Fibroblast of lung (primary cell): ENCODE results near the gene WWOX.

Experiments
- CTCF ChIP-seq, 2 donors: IDR thresholded peaks in 1 of 2; conservative IDR thresholded peaks in 1 of 2; 1 replicate in 1 of 2; 2 replicates in 1 of 2; pipeline ENCODE4 v1.5.1; 2011 to 2012; ENCODE audit warnings: low read length in 2 of 2, control low read depth in 1 of 2, inconsistent platforms in 1 of 2, low read depth in 1 of 2, mild to moderate bottlenecking in 1 of 2
- EZH2 ChIP-seq: IDR thresholded peaks from 2 replicates; pipeline ENCODE4 v1.5.1; 2012; ENCODE audit warnings: low read length, control low read depth, mild to moderate bottlenecking; ENCODE audit errors: missing control alignments

GRCh38 chr16:78375055-78375679 is 275.7 kb downstream of the WWOX start:
- no peak for TF ChIP-seq EZH2
- no peak for TF ChIP-seq CTCF (conservative IDR thresholded peaks at IDR 0.05 in 1 of 2, IDR thresholded peaks at IDR 0.05 in 1 of 2; ENCODE audit: low read depth in 1 of 2, low read length in 2 of 2)
